Measurements from ENCODE around the gene TRAF4. TPM values are rescaled to one million over a fixed set of nuclear protein-coding genes. Genes with fewer than 3 reads are reported as not detected.
"Not testable (repeated sequence)": the region's sequence is repeated elsewhere in the genome, so short reads cannot be mapped to it uniquely, and the experiment has no call there.

TRAF4 gene
- total and polyA plus RNA-seq, 9 donors = 24.2 to 91.2 (median 62.7) TPM

- no peak for DNase-seq
- Histone ChIP-seq H3K27me3 (ENCODE audit: control insufficient read depth, insufficient read depth, low read length) (no peaks in the 10 kb centered on the region), H3K4me1 (ENCODE audit: control insufficient read depth, insufficient read depth, low read length) (peaks cover 4% of the 10 kb centered on the region), H3K36me3 (ENCODE audit: control insufficient read depth, insufficient read depth, low read length) (peaks cover 6% of the 10 kb centered on the region), H3K9me3 (replicated peaks; ENCODE audit: control insufficient read depth, low read depth, low read length) (no peaks in the 10 kb centered on the region), H3K4me3 (ENCODE audit: low read length) (no peak overlapping the region), H3K27ac (ENCODE audit: low read length) (no peak overlapping the region)
- no CpG with 5 or more reads among the region's 1 CpG for WGBS (ENCODE audit: insufficient coverage)
Observed at GRCh38 chr17:28733346-28733745, 10.5 kb upstream of the TRAF4 start.

GRCh38 chr17:28734712-28735241 lies 9.0 kb upstream of the TRAF4 start:
- WGBS (ENCODE audit: insufficient coverage) = 90% methylated on average over 8 of the region's 10 CpGs
- Histone ChIP-seq H3K36me3 (ENCODE audit: control insufficient read depth, insufficient read depth, low read length) (peaks cover 6% of the 10 kb centered on the region), H3K4me1 (ENCODE audit: control insufficient read depth, insufficient read depth, low read length) (no peaks in the 10 kb centered on the region), H3K4me3 (ENCODE audit: low read length) (no peak overlapping the region), H3K9me3 (replicated peaks; ENCODE audit: control insufficient read depth, low read depth, low read length) (no peaks in the 10 kb centered on the region), H3K27ac (ENCODE audit: low read length) (no peak overlapping the region), H3K27me3 (ENCODE audit: control insufficient read depth, insufficient read depth, low read length) (no peaks in the 10 kb centered on the region)
- no peak for DNase-seq

- peaks cover 6% of the 10 kb centered on the region for H3K36me3 ChIP-seq (ENCODE audit: control insufficient read depth, insufficient read depth, low read length)
- DNase-seq = no peak
- no peaks in the 10 kb centered on the region for H3K27me3 ChIP-seq (ENCODE audit: control insufficient read depth, insufficient read depth, low read length)
- no peak overlapping the region for H3K4me3 ChIP-seq (ENCODE audit: low read length)
- H3K9me3 ChIP-seq (replicated peaks; ENCODE audit: control insufficient read depth, low read depth, low read length) = no peaks in the 10 kb centered on the region
- no peaks in the 10 kb centered on the region for H3K4me1 ChIP-seq (ENCODE audit: control insufficient read depth, insufficient read depth, low read length)
- 33% methylated on average over 1 of the region's 5 CpGs for WGBS (ENCODE audit: insufficient coverage)
- no peak overlapping the region for H3K27ac ChIP-seq (ENCODE audit: low read length)
Observed at GRCh38 chr17:28735242-28735722, 8.5 kb upstream of the TRAF4 start.

- not testable (repeated sequence) for H3K27me3 ChIP-seq (ENCODE audit: control insufficient read depth, insufficient read depth, low read length); H3K27ac ChIP-seq (ENCODE audit: low read length); H3K4me1 ChIP-seq (ENCODE audit: control insufficient read depth, insufficient read depth, low read length); DNase-seq; H3K9me3 ChIP-seq (replicated peaks; ENCODE audit: control insufficient read depth, low read depth, low read length); H3K36me3 ChIP-seq (ENCODE audit: control insufficient read depth, insufficient read depth, low read length); H3K4me3 ChIP-seq (ENCODE audit: low read length)
- WGBS (ENCODE audit: insufficient coverage) = no CpG with 5 or more reads among the region's 8 CpGs
Observed at GRCh38 chr17:28735913-28736769, 7.7 kb upstream of the TRAF4 start.

- H3K9me3 ChIP-seq (replicated peaks; ENCODE audit: control insufficient read depth, low read depth, low read length) = no peaks in the 10 kb centered on the region
- 97% methylated on average over 9 of the region's 12 CpGs for WGBS (ENCODE audit: insufficient coverage)
- H3K36me3 ChIP-seq (ENCODE audit: control insufficient read depth, insufficient read depth, low read length) = peaks cover 10% of the 10 kb centered on the region
- H3K4me1 ChIP-seq (ENCODE audit: control insufficient read depth, insufficient read depth, low read length) = peaks cover 3% of the 10 kb centered on the region
- no peak overlapping the region for H3K27ac ChIP-seq (ENCODE audit: low read length)
- DNase-seq = no peak
- no peak overlapping the region for H3K4me3 ChIP-seq (ENCODE audit: low read length)
- H3K27me3 ChIP-seq (ENCODE audit: control insufficient read depth, insufficient read depth, low read length) = no peaks in the 10 kb centered on the region
Observed at GRCh38 chr17:28737316-28737715, 6.5 kb upstream of the TRAF4 start.

- no peaks in the 10 kb centered on the region for H3K27me3 ChIP-seq (ENCODE audit: control insufficient read depth, insufficient read depth, low read length)
- no peaks in the 10 kb centered on the region for H3K9me3 ChIP-seq (replicated peaks; ENCODE audit: control insufficient read depth, low read depth, low read length)
- DNase-seq = no peak
- WGBS (ENCODE audit: insufficient coverage) = 93% methylated on average over 15 of the region's 22 CpGs
- peaks cover 10% of the 10 kb centered on the region for H3K36me3 ChIP-seq (ENCODE audit: control insufficient read depth, insufficient read depth, low read length)
- no peak overlapping the region for H3K4me3 ChIP-seq (ENCODE audit: low read length)
- no peak overlapping the region for H3K27ac ChIP-seq (ENCODE audit: low read length)
- peaks cover 7% of the 10 kb centered on the region for H3K4me1 ChIP-seq (ENCODE audit: control insufficient read depth, insufficient read depth, low read length)
Observed at GRCh38 chr17:28737770-28738679, 5.8 kb upstream of the TRAF4 start.

GRCh38 chr17:28738680-28739384 lies 5.0 kb upstream of the TRAF4 start:
- whole genome bisulfite sequencing (ENCODE audit: insufficient coverage) = 85% methylated on average over 6 of the region's 10 CpGs
- H3K27me3 ChIP-seq (ENCODE audit: control insufficient read depth, insufficient read depth, low read length) = no peaks in the 10 kb centered on the region
- no peak overlapping the region for H3K27ac ChIP-seq (ENCODE audit: low read length)
- no peak overlapping the region for H3K4me3 ChIP-seq (ENCODE audit: low read length)
- no peak for DNase-seq
- H3K36me3 ChIP-seq (ENCODE audit: control insufficient read depth, insufficient read depth, low read length) = peaks cover 10% of the 10 kb centered on the region
- peaks cover 13% of the 10 kb centered on the region for H3K4me1 ChIP-seq (ENCODE audit: control insufficient read depth, insufficient read depth, low read length)
- no peaks in the 10 kb centered on the region for H3K9me3 ChIP-seq (replicated peaks; ENCODE audit: control insufficient read depth, low read depth, low read length)

- H3K36me3 ChIP-seq (ENCODE audit: control insufficient read depth, insufficient read depth, low read length) = peaks cover 10% of the 10 kb centered on the region
- H3K27me3 ChIP-seq (ENCODE audit: control insufficient read depth, insufficient read depth, low read length) = no peaks in the 10 kb centered on the region
- 85% methylated on average over 6 of the region's 10 CpGs for WGBS (ENCODE audit: insufficient coverage)
- H3K4me3 ChIP-seq (ENCODE audit: low read length) = no peak overlapping the region
- H3K4me1 ChIP-seq (ENCODE audit: control insufficient read depth, insufficient read depth, low read length) = peaks cover 22% of the 10 kb centered on the region
- no peak for DNase-seq
- no peak overlapping the region for H3K27ac ChIP-seq (ENCODE audit: low read length)
- no peaks in the 10 kb centered on the region for H3K9me3 ChIP-seq (replicated peaks; ENCODE audit: control insufficient read depth, low read depth, low read length)
Observed at GRCh38 chr17:28740406-28741357, 3.1 kb upstream of the TRAF4 start.

Measured in muscle of leg (tissue), 11 donors.